Measurements from ENCODE around the gene COL15A1.

The COL15A1 gene

GRCh38 chr9:98941946-98942523, 1.7 kb upstream of the COL15A1 start:
- H3K4me3 ChIP-seq (ENCODE audit: low read length), result no peak overlapping the region
- no peak for DNase-seq (ENCODE audit: low read depth, low spot score)

- no peak for DNase-seq (ENCODE audit: low read depth, low spot score)
- H3K4me3 ChIP-seq (ENCODE audit: low read length), result no peak overlapping the region
Measured at GRCh38 chr9:98942906-98943681, 613 bp upstream of the COL15A1 start.

DNA sequence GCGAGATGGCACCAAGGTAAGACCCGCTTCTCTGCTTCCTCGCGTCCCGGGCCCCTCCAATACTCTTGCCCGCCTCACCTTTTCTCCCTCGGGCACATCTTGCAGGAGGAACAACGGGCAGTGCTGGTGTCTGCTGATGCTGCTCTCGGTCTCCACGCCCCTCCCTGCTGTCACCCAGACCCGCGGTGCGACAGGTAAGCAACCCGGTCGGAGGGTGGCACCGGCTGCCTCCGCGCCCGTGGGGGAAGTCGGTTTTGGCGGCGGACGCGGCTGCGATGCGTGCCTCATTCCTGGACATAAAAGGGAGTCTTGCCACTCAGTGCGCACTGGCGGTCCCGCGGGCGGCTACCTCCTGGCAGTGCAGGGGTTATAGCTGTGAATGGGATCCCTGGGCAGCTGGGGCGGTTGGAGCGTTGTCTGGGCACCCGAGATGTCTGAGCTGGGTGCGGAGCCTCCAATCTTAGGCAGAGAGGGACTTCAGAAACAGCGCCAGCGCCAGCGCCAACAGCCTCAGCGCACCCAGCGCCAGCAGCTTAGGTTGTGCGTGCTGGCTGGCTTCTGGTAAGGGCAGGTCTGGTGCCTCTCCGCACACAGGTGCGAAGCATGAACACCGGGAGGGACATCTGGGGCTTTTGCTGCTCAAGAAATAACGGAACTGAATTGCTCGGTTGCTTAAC, 488 bp downstream of the COL15A1 start:
- H3K4me3 ChIP-seq (ENCODE audit: low read length), result no peak overlapping the region
- no peak for DNase-seq (ENCODE audit: low read depth, low spot score)

DNA sequence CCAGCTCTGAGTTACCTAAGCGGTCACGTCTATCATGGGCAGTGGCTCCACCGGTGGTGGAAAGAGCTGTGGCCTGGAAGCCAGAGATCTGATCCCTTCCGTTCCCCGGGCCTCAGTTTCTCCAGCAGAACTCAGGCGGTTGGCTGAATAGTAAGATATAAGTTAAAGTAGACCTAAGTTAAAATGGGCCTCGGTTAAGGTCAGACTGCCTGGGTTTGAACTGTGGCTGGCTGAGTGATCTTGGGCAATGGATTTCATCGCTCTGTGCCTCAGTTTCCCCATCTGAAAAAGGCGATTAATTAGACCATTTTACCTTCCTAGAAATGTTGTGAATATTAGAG, 997 bp downstream of the COL15A1 start:
- DNase-seq (ENCODE audit: low read depth, low spot score), result no peak
- H3K4me3 ChIP-seq (ENCODE audit: low read length), result no peak overlapping the region

- DNase-seq (ENCODE audit: low read depth, low spot score), result no peak
- no peak overlapping the region for H3K4me3 ChIP-seq (ENCODE audit: low read length)
Measured at GRCh38 chr9:98949565-98949964, 5.9 kb downstream of the COL15A1 start.

- no peak overlapping the region for H3K4me3 ChIP-seq (ENCODE audit: low read length)
- no peak for DNase-seq (ENCODE audit: low read depth, low spot score)
Measured at GRCh38 chr9:98950262-98950661, 6.6 kb downstream of the COL15A1 start.

GRCh38 chr9:98951967-98952366, 8.3 kb downstream of the COL15A1 start:
- no peak for DNase-seq (ENCODE audit: low read depth, low spot score)
- no peak overlapping the region for H3K4me3 ChIP-seq (ENCODE audit: low read length)

DNA sequence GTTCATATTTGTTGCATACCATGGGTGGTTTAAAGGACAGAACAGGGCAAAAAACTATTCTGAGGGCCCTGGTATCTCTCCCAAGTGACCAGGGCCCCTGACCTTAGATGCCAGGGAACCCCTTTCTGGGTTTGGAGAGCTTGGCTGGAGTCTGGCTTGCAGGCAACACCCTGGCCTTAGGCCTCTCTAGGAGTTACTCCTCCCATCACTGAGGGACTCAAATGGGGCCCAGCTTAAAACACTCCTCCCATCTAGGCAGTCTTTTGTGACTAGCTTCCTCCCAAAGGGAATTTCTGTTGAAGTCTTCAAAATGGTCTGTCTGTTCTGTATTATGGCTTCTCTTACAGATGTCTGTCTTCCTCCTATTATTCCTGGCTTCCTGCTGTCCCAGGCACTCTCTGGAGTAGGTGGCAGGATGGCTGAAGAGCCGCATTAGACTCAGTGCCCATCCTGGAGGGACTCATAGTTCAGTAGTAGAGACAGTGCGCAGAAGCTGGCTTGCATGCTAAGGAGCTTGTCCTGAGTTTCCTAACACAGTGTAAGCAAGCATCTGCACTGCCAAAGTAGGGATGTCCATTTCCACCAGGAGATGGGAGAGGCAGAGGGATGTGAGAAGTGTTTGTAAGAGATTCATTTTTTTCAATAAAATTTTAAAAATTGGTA, 10.0 kb downstream of the COL15A1 start:
- DNase-seq (ENCODE audit: low read depth, low spot score), result no peak
- no peak overlapping the region for H3K4me3 ChIP-seq (ENCODE audit: low read length)

DNA sequence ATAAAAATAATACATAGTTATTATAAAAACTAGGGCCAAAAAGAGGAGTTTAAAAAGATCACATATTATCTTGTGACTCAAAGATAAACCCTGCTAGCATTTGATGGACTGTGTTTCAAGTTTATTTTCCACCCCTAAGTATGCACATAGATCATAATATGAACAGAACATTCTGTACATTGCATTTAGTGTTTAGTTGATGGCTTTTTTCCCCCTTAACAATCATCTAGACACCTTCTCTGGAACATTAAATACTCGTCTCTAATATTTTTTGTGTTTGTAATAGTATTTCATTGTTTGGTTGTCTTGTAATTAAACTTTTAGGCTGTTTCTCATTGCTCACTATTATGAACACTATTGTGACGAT, 10.5 kb downstream of the COL15A1 start:
- no peak overlapping the region for H3K4me3 ChIP-seq (ENCODE audit: low read length)
- no peak for DNase-seq (ENCODE audit: low read depth, low spot score)

DNA sequence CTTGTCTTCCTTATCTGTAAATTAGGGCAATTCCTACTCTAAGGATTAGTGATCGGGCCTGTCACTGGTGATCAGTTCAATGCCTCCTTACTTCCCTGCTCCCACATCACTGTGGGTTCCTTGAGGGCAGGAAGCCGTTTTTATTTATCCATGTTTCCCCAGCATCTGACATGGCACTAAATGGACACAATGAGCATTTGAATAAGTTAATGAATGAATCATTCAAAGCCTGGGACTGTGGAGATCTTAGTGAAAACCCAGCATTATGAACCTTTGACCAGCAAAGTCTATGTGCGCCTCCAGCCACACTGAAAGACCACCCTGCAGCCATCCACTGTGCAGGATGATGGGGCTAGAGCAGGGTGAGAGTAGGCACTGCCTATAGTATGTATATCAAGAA, 11.6 kb downstream of the COL15A1 start:
- H3K4me3 ChIP-seq (ENCODE audit: low read length), result no peak overlapping the region
- no peak for DNase-seq (ENCODE audit: low read depth, low spot score)

GRCh38 chr9:98957826-98958225, 14.1 kb downstream of the COL15A1 start:
- no peak for DNase-seq (ENCODE audit: low read depth, low spot score)
- H3K4me3 ChIP-seq (ENCODE audit: low read length), result no peak overlapping the region

- no peak overlapping the region for H3K4me3 ChIP-seq (ENCODE audit: low read length)
- DNase-seq (ENCODE audit: low read depth, low spot score), result no peak
Measured at GRCh38 chr9:98958271-98958984, 14.7 kb downstream of the COL15A1 start.

DNA sequence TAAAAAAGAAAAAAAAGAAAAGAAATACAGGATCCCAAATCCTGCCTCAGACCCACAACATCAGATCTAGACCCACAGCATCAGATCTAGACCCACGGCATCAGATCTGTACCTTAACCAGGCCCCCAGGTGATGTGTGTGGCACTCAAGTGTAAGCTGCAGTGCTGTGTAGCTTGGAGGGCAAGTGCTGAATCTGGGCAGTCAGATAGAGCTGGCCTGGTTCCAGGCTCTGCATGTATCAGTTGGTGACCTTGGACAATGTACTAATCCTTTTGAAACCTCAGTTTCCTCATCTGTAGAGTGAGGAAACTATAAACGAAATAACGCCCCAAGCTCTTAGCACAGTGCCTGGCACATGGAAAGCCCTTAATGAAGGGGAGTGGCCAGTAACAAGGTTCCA, 16.7 kb downstream of the COL15A1 start:
- DNase-seq (ENCODE audit: low read depth, low spot score), result no peak
- H3K4me3 ChIP-seq (ENCODE audit: low read length), result no peak overlapping the region

GRCh38 chr9:98961513-98962180, 17.9 kb downstream of the COL15A1 start:
- no peak overlapping the region for H3K4me3 ChIP-seq (ENCODE audit: low read length)
- DNase-seq (ENCODE audit: low read depth, low spot score), result no peak

DNA sequence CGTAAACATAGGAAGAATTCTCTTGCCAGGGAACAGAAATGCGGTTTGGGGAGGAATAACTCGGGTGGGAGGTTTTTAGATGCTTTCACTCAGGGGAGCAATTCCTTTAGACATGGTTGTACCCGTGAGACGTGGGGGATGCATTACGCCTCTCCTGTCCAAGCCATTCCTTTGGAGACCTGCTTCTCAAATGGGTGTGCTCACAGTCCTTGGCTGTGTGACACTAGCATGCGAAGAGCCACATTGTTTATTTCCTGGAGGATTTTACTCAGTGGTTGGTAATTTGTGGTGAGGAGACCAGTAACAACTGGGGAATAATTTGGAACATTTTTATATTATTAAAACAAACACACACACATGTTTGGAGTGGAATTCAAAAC, 18.5 kb downstream of the COL15A1 start:
- H3K4me3 ChIP-seq (ENCODE audit: low read length), result no peak overlapping the region
- no peak for DNase-seq (ENCODE audit: low read depth, low spot score)

GRCh38 chr9:98962861-98963260, 19.2 kb downstream of the COL15A1 start:
- no peak overlapping the region for H3K4me3 ChIP-seq (ENCODE audit: low read length)
- DNase-seq (ENCODE audit: low read depth, low spot score), result no peak

DNA sequence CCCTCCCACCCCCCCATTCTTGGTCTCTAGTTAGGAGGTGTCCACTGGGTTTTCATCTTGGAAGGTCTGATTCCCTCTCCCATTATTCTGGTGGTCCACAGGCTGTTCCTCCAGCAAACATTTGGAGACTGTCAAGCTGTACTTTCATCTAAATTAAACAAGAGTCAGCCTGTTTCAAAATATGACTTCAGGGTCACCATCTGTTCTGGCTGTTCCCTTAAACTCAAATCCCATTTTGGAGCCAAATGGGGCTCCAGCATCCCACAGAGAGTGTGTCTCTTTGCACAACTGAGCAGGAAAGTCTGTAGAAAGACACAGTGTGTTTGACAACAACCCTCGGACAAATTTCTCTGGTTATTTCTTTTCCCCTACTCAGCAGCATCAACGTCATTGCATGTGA, 20.5 kb downstream of the COL15A1 start:
- DNase-seq (ENCODE audit: low read depth, low spot score), result no peak
- H3K4me3 ChIP-seq (ENCODE audit: low read length), result no peak overlapping the region

GRCh38 chr9:98964911-98965336, 21.2 kb downstream of the COL15A1 start:
- DNase-seq (ENCODE audit: low read depth, low spot score), result no peak
- no peak overlapping the region for H3K4me3 ChIP-seq (ENCODE audit: low read length)

GRCh38 chr9:98966676-98967075, 23.0 kb downstream of the COL15A1 start:
- DNase-seq (ENCODE audit: low read depth, low spot score), result no peak

More at GRCh38 chr9:98966676-98967075, 23.0 kb downstream of the COL15A1 start:
- H3K4me3 ChIP-seq (ENCODE audit: low read length), result no peak overlapping the region
